ENCODE data around the gene CCL17. TPM values are rescaled to one million over a fixed set of nuclear protein-coding genes. Genes with fewer than 3 reads are reported as not detected.

The CCL17 gene
- total RNA-seq (2022; extraction: Qiagen RNA extraction): not detected in 5 replicates

DNA sequence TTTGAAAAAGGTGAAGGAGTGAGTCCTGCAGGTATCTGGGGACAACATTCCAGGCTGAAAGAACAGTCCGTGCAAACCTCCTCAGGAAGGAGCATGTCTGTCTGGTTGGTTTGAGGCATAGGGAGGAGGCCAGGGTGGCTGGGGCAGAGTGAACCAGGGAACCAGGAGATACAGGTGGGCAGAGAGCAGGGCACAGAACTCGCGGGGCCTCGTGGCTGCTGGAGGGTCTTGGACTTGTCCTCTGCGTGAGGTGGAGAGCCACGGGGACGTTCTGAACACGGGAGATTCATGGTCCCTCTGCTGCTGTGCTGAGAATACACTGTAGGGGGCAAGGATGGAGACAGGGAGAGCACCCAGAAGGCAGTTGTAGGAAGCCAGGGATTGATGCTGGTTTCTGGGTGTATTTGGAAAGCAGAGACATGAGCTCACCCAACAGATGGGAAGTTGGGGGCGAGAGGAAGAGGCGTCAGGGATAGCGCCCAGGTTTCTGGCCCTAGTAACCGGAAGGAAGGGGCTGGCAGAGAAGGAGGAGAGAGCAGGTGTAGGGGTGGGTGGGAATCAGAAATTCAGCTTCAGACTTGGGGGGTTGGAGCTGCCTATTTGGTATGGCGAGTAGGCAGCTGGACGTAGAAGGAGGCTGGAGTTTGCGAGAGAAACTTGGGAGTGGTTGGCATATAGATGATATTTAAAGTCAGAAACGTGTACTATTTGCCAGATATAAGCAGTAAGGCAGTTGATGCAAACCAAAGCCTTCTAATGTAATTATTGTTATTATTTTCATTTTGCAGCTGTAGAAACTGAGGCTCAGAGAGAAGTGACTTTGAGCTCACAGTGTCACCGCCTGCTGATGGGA, at the start of gene CCL17:
Gene CCL17, plus strand, starts transcription at position 803 of the 853 bp plus-strand sequence. CDS start 9,166 bp downstream, outside the sequence.

DNA sequence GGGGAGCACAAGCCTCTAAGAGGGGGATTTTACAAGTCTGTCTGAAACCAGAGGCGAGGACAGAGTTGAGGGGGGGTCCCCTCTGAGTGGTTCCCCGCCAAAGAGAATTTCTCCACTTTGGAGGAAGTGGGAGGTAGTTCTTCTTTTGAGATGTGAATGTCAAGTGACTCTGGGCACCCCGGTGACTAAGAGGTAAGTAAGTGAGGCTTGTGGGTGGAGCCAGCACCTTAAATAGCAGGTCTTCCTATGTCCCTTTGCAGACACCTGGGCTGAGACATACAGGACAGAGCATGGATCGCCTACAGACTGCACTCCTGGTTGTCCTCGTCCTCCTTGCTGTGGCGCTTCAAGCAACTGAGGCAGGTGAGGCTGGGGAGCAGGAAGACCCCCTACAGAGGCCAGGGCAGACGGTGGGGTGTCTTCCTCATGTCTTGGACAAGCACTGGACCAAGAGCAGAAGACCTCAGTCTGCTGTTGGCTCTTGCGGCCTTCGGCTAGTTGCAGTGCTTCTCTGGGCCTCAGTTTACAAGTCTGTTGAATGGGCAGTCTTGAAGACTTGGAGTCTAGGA, 46.0 kb upstream of the CCL17 start, which contains the start of gene CCL22:
Gene CCL22, plus strand, starts transcription at position 257 of the 569 bp plus-strand sequence. Its CDS starts 34 bp downstream, at position 291.

DNA sequence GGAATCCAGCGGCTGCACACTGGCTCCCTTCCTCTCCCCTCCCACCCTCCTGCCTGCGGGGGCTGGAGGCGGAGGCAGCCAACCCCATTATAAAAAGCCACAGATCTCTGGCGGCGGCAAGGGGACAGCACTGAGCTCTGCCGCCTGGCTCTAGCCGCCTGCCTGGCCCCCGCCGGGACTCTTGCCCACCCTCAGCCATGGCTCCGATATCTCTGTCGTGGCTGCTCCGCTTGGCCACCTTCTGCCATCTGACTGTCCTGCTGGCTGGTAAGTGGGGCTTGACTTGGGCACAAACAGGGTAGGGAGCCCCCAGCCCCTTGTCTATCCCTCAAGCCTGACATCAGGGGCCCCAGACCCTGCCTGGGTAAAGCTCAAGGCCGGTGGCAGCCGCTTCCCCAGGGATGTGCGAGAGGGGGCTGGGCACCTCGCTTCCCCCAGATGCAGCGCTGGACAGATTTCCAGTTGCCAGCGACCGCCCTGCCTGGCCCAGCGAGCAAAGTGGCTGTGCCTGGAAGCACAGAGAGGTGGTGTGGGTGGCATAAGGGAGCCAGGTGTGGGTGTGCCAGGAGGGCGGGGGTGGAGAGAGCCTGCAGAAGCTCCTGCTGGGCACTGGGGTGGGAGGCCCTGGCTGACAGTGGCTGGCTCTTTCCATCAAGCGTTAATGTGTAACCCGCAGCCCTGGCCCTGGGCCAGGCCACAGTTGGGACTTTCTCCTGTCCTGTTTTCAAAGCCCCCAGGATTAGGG, 32.0 kb upstream of the CCL17 start, which contains the start of gene CX3CL1:
Gene CX3CL1, plus strand, starts transcription at position 119 of the 745 bp plus-strand sequence. Its CDS starts 79 bp downstream, at position 198.

DNA sequence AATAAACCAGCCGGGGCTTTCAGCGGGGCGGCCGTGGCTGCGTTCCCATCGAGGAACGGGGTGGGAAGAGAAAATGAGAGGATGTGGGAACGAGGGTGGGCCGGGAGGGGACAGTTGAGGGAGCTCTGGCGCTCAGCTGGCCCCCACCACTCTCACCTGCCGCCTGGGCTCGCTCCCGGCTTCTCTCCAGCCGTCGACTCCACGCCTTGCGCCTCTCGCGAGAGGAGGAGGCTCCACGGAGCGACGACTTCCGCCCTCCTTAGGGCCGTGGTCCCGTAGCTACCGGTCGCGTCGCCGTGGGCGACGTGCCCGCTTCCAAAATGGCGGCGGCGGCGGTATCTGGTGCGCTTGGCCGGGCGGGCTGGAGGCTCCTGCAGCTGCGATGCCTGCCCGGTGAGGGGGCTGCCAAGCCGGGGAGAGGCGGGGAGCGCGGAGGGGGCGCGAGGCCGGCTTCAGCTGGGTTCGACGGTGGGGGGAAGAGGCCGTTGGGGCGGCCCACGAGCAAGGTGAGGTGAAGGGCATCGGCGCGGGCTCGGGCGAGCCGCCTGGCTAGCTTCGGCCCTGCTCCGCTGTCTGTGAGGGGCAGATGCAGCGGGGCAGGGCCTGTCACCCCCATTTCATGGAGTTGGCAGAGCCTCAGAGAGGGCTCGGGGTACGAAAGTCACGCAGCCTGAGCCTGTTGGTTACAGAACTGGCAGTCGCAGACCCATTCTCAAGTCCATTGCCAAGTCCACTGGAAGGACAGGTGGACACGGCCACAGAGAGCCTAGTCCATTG, 42.8 kb downstream of the CCL17 start, which contains the start of the genes CIAPIN1 and COQ9:
Gene CIAPIN1, minus strand, starts transcription at position 200 of the 777 bp plus-strand sequence. CDS start 6,457 bp downstream, outside the sequence.
Gene COQ9, plus strand, starts transcription at position 294 of the 777 bp plus-strand sequence. Its CDS starts 27 bp downstream, at position 321.

DNA sequence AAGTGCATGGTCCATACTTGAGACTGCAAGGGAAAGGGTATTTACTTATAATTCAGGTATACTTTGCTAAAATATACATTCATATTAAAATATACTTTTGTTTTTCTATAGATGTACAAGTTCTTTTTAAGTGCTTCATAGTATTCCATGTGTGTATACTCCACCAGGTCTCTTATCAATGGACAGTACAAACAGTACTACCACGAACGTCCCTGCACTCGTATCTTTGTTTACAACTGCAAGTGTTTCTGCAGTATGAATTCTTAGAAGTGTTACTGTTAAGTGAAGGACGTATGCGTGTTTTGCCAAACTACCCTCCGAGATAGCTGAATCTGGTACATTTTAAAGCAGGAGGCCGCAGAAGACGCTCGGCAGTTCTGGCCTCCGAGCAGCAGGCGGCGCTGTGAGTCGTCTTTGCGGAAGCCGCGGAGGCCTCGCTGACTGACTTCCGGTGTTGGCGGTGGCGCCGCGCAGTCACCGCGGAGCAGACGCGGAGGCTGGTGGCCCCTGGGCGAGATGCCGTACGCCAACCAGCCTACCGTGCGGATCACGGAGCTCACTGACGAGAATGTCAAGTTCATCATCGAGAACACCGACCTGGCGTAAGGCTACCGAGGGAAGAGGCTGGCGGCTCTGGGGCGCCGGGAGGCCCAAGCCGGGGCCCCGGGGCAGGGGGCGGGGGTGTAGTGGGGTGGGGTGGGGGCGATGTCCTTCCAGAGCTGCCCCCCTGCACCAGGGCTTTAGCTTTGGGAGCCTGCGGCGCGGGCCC, 57.8 kb downstream of the CCL17 start, which contains the start of gene POLR2C:
Gene POLR2C, plus strand, starts transcription at position 471 of the 769 bp plus-strand sequence. Its CDS starts 46 bp downstream, at position 517.

Other genes starting within 250 kb of the CCL17 start
- gene PSME3IP1, start 218.7 kb upstream of the CCL17 start, total RNA-seq (2022; extraction: Qiagen RNA extraction): 82.1 to 108 TPM (median 91.0 TPM) in 5 replicates
- 33.0 to 47.7 TPM (median 37.2 TPM) in 5 replicates for gene RSPRY1, start 218.4 kb upstream of the CCL17 start, total RNA-seq (2022; extraction: Qiagen RNA extraction)
- gene ARL2BP, start 159.5 kb upstream of the CCL17 start, total RNA-seq (2022; extraction: Qiagen RNA extraction): 76.6 to 82.0 TPM (median 78.7 TPM) in 5 replicates
- gene PLLP, start 120.1 kb upstream of the CCL17 start, total RNA-seq (2022; extraction: Qiagen RNA extraction): 1.4 to 1.7 TPM (median 1.6 TPM) in 5 replicates
- 0.05 to 0.07 TPM (median 0.05 TPM) in 4 of 5 replicates, not detected in the other for gene CCL22, start 46.0 kb upstream of the CCL17 start, total RNA-seq (2022; extraction: Qiagen RNA extraction)
- 0.06 to 0.11 TPM (median 0.08 TPM) in 5 replicates for gene CX3CL1, start 32.3 kb upstream of the CCL17 start, total RNA-seq (2022; extraction: Qiagen RNA extraction)
- 70.7 to 96.2 TPM (median 72.4 TPM) in 5 replicates for gene CIAPIN1, start 42.6 kb downstream of the CCL17 start, total RNA-seq (2022; extraction: Qiagen RNA extraction)
- 40.3 to 51.4 TPM (median 49.7 TPM) in 5 replicates for gene COQ9, start 42.7 kb downstream of the CCL17 start, total RNA-seq (2022; extraction: Qiagen RNA extraction)
- 105 to 193 TPM (median 108 TPM) in 5 replicates for gene POLR2C, start 57.9 kb downstream of the CCL17 start, total RNA-seq (2022; extraction: Qiagen RNA extraction)
- 29.0 to 38.7 TPM (median 36.9 TPM) in 5 replicates for gene DOK4, start 81.7 kb downstream of the CCL17 start, total RNA-seq (2022; extraction: Qiagen RNA extraction)
- gene CCDC102A, start 131.8 kb downstream of the CCL17 start, total RNA-seq (2022; extraction: Qiagen RNA extraction): 5.9 to 9.3 TPM (median 8.4 TPM) in 5 replicates
- 0.03 to 0.07 TPM (median 0.06 TPM) in 5 replicates for gene ADGRG5, start 137.9 kb downstream of the CCL17 start, total RNA-seq (2022; extraction: Qiagen RNA extraction)
- gene ADGRG1, start 223.9 kb downstream of the CCL17 start, total RNA-seq (2022; extraction: Qiagen RNA extraction): 148 to 205 TPM (median 174 TPM) in 5 replicates

Measured in A549 treated with AZD2906 at 1 μM for 4 hours (cell line).